GM12865 (cell line): ENCODE results near the gene C11orf21.

Experiments
- DNase-seq: peaks from one replicate; pipeline ENCODE4 v3.0.0; 2010; ENCODE audit warnings: low read depth
- H3K4me3 ChIP-seq: 2 replicates; pipeline ENCODE4 v1.5.1; 2011; ENCODE audit warnings: mild to moderate bottlenecking, low read depth, low read length, control low read depth
- TF ChIP-seq, protein P1 (sequence below): IDR thresholded peaks from 2 replicates; pipeline ENCODE4 v1.5.1; 2011; ENCODE audit warnings: low read length, control low read depth, low read depth, inconsistent platforms; ENCODE audit not compliant: insufficient read depth; ENCODE audit errors: missing control alignments

Gene C11orf21

GRCh38 chr11:2277933-2278523, 23.7 kb downstream of the C11orf21 start:
- DNase-seq = no peak
- H3K4me3 ChIP-seq = no peak overlapping the region
- TF ChIP-seq, protein P1, sequence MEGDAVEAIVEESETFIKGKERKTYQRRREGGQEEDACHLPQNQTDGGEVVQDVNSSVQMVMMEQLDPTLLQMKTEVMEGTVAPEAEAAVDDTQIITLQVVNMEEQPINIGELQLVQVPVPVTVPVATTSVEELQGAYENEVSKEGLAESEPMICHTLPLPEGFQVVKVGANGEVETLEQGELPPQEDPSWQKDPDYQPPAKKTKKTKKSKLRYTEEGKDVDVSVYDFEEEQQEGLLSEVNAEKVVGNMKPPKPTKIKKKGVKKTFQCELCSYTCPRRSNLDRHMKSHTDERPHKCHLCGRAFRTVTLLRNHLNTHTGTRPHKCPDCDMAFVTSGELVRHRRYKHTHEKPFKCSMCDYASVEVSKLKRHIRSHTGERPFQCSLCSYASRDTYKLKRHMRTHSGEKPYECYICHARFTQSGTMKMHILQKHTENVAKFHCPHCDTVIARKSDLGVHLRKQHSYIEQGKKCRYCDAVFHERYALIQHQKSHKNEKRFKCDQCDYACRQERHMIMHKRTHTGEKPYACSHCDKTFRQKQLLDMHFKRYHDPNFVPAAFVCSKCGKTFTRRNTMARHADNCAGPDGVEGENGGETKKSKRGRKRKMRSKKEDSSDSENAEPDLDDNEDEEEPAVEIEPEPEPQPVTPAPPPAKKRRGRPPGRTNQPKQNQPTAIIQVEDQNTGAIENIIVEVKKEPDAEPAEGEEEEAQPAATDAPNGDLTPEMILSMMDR = no peak

DNA sequence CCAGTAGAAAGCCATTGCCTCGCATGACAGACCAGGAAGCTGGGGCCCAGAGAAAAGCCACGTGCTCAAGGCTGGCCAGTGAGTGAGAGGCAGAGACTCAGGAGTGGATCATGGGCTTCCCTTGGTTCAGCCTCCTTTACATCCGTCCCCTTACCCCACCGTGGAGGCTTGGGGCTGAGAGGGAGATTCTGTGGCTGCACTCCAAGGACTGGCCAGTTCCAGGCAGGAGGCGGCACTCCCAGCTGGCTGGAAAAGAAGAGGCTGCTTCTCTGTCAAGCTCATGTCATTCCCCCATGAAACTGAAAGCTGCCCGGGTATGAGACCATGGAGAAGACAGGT, 24.7 kb downstream of the C11orf21 start:
- H3K4me3 ChIP-seq = no peak overlapping the region
- no peak for DNase-seq
- TF ChIP-seq, protein P1 = no peak

DNA sequence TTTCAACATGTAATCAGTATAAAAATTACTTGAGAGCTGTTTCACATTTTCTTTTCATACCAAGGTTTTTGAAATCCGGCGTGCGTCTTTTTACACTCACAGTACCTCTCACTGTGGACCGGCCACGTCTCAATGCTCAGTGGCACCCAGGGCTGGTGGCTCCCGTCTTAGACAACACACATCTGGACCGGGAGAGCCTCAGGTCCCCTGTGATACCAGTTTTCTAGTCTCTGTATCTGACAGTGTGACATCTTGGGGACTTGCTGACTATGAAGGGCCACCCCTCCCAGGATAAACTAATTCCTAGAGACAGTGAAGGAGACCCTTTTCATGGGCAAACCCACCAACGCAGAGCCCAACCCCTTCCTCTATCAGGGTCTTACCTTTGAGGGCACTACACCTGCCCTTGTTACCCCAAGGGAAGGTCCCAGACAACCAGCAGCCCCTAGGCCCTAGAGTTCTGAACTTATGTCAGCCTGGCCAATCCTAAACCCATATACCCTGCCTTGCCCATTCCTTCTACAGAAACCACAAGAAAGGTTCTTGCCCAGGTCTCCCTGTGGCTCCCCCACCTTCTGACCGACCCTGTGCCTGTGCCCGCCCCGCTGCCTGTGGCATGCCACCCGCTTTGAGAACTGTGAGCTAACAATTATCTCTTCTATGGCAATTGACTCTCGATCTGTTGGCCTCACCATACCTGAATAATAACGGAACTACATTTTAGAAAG, 25.3 kb downstream of the C11orf21 start:
- TF ChIP-seq, protein P1 = no peak
- DNase-seq = no peak
- no peak overlapping the region for H3K4me3 ChIP-seq

GRCh38 chr11:2275334-2276279, 26.1 kb downstream of the C11orf21 start:
- no peak overlapping the region for H3K4me3 ChIP-seq
- TF ChIP-seq, protein P1 = no peak
- no peak for DNase-seq

- DNase-seq = no peak
- H3K4me3 ChIP-seq = no peak overlapping the region
- TF ChIP-seq, protein P1 = no peak
Measured at GRCh38 chr11:2273771-2274170, 27.9 kb downstream of the C11orf21 start.

DNA sequence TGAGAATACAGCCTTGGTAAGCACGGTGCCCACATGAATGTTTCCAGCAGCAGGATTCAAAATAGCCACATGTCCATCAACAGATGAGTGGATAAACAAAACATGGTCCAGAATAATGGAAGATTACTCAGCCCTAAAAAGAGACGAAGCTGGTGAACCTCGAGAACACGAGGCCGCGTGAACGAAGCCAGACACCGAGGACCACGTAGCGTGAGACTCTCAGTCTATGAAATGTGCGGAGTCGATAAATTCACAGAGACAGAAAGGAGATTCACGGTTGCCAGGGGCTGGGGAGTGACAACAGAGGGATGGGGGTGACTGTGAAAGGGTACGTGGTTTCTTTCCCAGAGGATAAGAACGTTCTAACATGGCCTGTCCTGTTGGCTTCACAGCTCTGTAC, 28.4 kb downstream of the C11orf21 start:
- TF ChIP-seq, protein P1 = no peak
- DNase-seq = no peak
- no peak overlapping the region for H3K4me3 ChIP-seq
